GM21390 (cell line): ENCODE measurements around the gene HES7.
"Not testable (repeated sequence)": the region's sequence is repeated elsewhere in the genome, so short reads cannot be mapped to it uniquely, and the experiment has no call there.

Experiments used
- ATAC-seq: cut with Tn5 transposase; IDR thresholded peaks from one replicate; pipeline ENCODE4 v1.9.1; 2021; ENCODE audit not compliant: unreplicated experiment

Gene HES7

DNA sequence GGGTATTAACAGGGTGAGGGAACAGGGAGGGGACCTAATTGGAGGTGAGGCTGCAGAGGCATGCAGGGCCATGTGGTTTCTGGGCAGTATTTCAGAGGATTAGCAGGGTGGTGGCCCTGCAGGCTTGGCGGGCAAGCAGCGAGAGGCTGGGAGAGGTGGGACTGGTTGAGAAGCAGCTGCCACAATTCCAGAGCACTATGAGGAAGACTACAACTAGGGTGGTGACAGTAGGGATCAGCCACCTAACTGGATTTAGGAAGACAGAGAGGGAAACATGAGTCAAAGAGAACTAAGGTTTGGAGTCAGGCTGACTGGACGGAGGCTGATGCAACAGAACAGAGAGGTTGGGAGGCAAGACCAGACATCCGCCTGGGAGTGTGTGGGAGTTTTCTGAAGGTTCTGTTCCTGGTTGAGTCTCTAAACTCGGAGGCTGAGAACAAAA lies 17.9 kb downstream of the HES7 start:
- ATAC-seq, result no peak

DNA sequence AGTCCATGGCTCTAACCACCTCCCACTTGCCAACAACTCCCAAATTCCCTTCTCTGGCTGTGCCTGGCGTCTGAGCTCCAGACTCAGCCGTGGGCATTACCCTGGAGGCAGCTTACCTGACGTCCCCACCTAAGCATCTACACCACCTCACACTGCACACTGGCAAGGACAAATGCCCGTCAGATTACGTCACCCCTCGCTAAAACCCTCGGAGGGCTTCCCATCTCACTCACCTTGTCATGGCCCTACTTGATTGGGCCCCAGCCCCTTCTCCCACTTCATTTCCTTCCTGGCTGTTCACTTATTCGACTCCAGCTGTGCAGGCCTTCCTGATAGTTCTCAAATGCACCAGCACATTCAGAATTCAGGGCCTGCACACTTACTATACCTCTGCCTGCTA lies 19.0 kb downstream of the HES7 start:
- ATAC-seq, result no peak

DNA sequence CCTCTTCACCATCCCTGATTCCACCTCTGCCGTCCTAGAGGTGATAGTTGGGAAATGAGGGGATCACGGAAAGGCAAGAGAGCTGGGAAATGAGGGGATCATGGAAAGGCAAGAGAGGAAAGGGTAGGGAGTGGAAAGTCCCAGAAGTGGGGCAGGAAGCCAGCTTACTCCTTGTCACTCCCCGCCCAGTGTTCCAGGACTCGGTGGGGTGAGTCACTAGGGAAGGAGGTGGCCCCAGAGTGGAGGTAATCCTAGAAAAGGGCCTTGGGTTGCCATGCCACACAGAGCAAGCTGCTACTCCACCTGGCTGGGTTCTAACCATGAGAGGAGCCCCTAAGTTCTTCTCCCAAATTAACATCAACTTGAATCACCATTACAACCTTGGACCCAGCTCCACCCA lies 20.4 kb downstream of the HES7 start:
- ATAC-seq, result no peak

DNA sequence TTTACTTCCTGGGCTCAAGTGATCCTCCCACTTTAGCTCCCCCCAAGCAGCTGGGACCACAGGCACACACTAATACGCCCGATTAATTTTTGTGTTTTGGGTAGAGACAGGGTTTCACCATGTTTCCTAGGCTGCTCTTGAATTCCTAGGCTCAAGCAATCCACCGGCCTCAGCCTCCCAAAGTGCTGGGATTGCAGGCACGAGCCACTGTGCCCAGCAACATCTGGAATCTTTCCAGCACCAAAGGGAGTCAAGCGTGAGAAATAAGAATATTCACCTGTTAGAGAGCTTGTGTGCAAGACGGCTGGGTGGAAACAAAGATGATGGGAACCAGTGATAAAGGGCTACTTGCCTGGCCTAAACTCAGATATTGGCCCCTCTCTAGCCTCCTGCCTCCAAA lies 22.2 kb downstream of the HES7 start:
- no peak for ATAC-seq

GRCh38 chr17:8100763-8101162 lies 23.1 kb downstream of the HES7 start:
- ATAC-seq, result no peak

GRCh38 chr17:8100111-8100510 lies 23.8 kb downstream of the HES7 start:
- ATAC-seq, result no peak

GRCh38 chr17:8096541-8096940 lies 27.4 kb downstream of the HES7 start:
- no peak for ATAC-seq

DNA sequence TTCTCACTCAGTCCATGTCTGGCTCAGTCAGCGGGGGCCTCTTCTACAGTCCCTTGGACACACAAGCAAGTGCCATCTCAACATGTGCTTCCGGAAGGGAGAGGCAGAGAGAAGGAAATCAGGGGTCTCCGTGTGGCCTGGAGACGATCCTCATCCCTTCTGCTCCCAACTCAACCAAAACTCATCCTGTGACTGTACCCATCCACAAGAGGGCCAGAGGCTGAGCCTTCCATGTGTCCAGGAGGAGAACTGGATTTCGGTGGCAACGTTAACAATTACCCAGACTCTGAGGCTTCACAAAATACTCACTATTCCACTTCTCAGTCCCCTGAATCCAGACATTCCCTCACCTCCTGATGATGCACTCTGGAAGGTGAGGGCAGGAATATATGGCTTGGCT lies 28.5 kb downstream of the HES7 start:
- no peak for ATAC-seq

GRCh38 chr17:8091033-8091687 lies 32.7 kb downstream of the HES7 start:
- no peak for ATAC-seq

GRCh38 chr17:8089728-8090127 lies 34.2 kb downstream of the HES7 start:
- ATAC-seq, result no peak

GRCh38 chr17:8087952-8088230 lies 36.0 kb downstream of the HES7 start:
- no peak for ATAC-seq

GRCh38 chr17:8087075-8087951 lies 36.6 kb downstream of the HES7 start, which contains the start of gene ALOX12B:
Gene ALOX12B (minus strand): TSS chr17:8087716. CDS start chr17:8087442, 274 bp downstream.
- no peak for ATAC-seq

GRCh38 chr17:8084250-8084649 lies 39.7 kb downstream of the HES7 start:
- no peak for ATAC-seq

GRCh38 chr17:8082292-8082691 lies 41.6 kb downstream of the HES7 start:
- ATAC-seq, result no peak

DNA sequence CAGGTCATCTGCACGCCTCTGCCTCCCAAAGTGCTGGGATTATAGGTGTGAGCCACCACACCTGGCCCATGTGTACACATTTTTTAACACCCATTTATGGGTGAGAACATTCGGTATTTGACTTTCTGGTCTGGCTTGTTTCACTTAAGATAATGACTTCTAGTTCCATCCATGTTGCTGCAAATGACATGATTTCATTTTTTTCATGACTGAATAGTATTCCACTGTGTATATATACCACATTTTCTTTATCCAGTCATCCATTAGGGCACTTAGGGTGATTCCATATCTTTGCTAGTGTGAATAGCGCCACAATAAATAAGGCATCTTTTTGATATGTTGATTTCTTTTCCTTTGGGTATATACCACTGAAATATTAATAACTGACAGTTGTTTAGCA lies 42.0 kb downstream of the HES7 start:
- no peak for ATAC-seq

DNA sequence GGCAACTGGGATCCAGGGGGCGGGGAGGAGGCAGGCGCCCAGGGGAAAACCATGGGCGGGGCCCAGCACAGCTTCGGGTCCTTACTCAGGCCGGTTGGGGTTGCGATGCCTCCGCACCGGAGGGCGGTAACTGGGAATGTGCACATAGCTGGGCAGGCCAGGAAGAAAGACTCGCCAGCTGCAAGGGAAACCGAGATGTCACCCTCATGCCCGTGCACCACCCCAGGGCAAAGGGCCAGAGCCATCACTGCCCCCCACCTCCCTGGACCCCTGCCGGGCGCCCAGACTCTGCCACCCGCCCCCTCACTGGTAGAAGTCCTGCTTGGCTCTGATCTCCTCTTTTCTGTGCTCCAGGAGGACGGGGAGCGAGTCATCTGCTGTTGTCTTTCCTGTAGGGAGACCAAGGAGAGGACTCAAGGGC lies 43.1 kb downstream of the HES7 start:
- no peak for ATAC-seq

- no peak for ATAC-seq
Measured at GRCh38 chr17:8080208-8080798, 43.6 kb downstream of the HES7 start.

DNA sequence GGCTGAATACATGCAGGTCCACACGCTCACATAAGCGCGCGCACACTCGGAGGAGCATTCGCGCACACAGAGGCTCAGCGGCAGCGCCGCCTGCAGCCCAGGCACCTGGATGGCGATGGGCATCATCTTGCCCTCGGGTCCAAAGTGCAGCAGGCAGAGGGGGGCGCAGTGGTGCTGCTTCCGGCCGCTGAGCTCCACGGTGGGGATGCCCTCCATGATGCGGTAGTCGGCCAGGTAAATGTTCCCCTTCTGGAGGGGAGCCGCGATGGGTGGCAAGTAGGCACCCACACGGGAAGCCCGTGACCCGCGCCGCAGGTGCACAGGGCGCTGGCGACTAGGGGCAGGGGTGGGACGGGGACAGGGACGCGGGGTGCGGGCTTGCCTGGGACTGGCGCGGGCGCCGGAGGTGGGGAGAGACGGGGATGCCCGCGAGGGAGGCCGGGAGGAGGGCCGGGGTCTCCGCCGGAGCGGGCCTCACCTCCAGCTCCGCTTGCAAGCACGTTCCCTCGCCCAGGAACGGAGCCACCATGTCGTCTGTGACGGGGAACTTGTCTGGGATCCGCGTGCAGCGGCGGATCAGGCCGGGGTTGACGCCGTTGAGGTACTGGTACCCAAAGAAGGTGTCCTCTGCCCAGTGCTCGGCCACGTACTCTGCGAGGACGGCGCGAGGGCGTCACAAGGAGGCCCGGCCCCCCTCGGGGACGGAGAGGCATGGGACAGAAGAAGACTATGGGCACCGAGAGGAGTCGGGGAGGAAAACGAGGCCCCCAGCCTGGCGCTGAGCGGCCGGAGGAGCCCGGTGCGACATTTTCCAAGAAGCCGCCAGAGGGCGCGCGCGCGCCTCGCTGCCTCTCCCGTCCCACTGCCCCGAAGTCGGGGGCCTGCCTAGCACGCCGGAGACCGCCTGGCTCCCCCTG lies 44.4 kb downstream of the HES7 start:
- ATAC-seq, result peak; percentile 54

GRCh38 chr17:8077939-8078338 lies 46.0 kb downstream of the HES7 start:
- not testable (repeated sequence) for ATAC-seq

DNA sequence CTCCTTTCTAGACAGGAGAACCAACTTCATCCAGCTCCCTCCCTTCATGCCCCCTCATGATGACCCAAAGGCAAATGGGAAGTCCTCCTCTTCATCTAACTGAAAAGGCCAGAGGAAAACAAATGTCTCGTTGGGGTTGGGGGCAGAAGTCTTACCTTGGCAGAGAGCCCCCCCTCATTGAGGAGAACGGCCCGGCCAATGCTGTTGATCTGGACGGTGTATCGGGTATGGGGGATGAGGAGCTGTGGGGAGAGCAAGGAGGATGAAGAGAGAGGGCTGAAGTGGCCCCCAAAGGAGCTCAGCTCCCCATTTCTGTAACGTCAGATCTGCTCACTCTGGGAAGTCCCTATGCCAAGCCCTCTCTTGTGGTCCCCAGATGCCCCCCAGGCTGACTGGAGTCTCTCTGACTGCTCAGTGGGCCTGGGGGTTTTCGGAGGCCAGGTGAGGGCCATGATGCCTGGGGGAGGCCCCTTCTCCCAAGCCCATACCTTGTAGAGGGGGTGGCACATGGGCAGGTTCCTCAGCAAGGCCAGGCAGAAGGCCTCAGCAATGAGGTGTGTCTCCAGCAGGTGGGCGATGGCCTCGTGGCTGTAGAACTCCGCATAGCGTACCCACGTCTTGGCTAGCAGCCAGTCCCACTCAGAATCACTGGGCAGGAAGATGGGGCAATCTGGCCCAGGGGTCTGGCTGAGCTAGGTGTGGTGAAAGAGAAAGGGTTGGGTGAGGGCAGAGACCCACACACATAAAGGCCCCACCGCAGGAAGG lies 47.2 kb downstream of the HES7 start:
- ATAC-seq, result no peak
